Neural progenitor cell (in vitro differentiated cells): ENCODE data around the gene TERC. TPM values are rescaled to one million over a fixed set of nuclear protein-coding genes. Genes with fewer than 3 reads are reported as not detected.

Source experiments
- DNase-seq: peaks from one replicate; pipeline ENCODE4 v3.0.0-alpha.2; 2016; ENCODE audit warnings: low spot score
- H2AFZ ChIP-seq: fragments of 200-600 bp; sonication (generic); replicated peaks from 2 replicates; pipeline ENCODE4 v1.6.1; 2016; ENCODE audit warnings: antibody characterized with exemption
- H3F3A ChIP-seq: fragments of 200-600 bp; sonication (generic); 2 replicates; pipeline ENCODE4 v1.6.1; 2016; ENCODE audit warnings: antibody characterized with exemption, low read depth
- H3K27ac ChIP-seq: fragments of 200-600 bp; sonication (generic); 2 replicates; pipeline ENCODE4 v1.5.1; 2016; ENCODE audit warnings: mild to moderate bottlenecking
- H3K27me3 ChIP-seq: fragments of 200-600 bp; sonication (generic); 2 replicates; pipeline ENCODE4 v1.6.1; 2016; ENCODE audit warnings: mild to moderate bottlenecking, moderate library complexity
- H3K36me3 ChIP-seq: fragments of 200-600 bp; sonication (generic); 2 replicates; pipeline ENCODE4 v1.5.1; 2016
- H3K4me1 ChIP-seq: fragments of 200-600 bp; sonication (generic); 2 replicates; pipeline ENCODE4 v1.6.1; 2016; ENCODE audit warnings: mixed run types
- H3K4me2 ChIP-seq: fragments of 200-600 bp; sonication (generic); 2 replicates; pipeline ENCODE4 v1.6.1; 2016
- H3K4me3 ChIP-seq: fragments of 200-600 bp; sonication (generic); 2 replicates; pipeline ENCODE4 v1.5.1; 2016
- H3K79me2 ChIP-seq: fragments of 200-600 bp; sonication (generic); 2 replicates; pipeline ENCODE4 v1.6.1; 2016; ENCODE audit warnings: low read depth
- H3K9ac ChIP-seq: fragments of 200-600 bp; sonication (generic); 2 replicates; pipeline ENCODE4 v1.6.1; 2016
- H3K9me3 ChIP-seq: fragments of 200-600 bp; sonication (generic); 2 replicates; pipeline ENCODE4 v1.5.1; 2016; ENCODE audit warnings: low read depth
- H4K20me1 ChIP-seq: fragments of 200-600 bp; sonication (generic); 2 replicates; pipeline ENCODE4 v1.6.1; 2016; ENCODE audit warnings: low read depth
- H3K27ac Mint-ChIP-seq: 3 replicates; pipeline ENCODE4 v1.8.0; 2021; ENCODE audit warnings: mixed read lengths
- H3K27me3 Mint-ChIP-seq: 2 replicates; pipeline ENCODE4 v1.8.0; 2022; ENCODE audit warnings: low read depth, mild to moderate bottlenecking, inconsistent platforms, moderate library complexity, mixed read lengths; ENCODE audit not compliant: insufficient read depth
- H3K36me3 Mint-ChIP-seq: 3 replicates; pipeline ENCODE4 v1.8.0; 2021; ENCODE audit warnings: mixed read lengths
- H3K4me1 Mint-ChIP-seq: 3 replicates; pipeline ENCODE4 v1.8.0; 2021; ENCODE audit warnings: mixed read lengths
- H3K4me3 Mint-ChIP-seq: 3 replicates; pipeline ENCODE4 v1.8.0; 2021; ENCODE audit warnings: mild to moderate bottlenecking, moderate library complexity, mixed read lengths
- H3K9me3 Mint-ChIP-seq: 3 replicates; pipeline ENCODE4 v1.8.0; 2020; ENCODE audit warnings: mixed read lengths
- CTCF ChIP-seq: fragments of 200-600 bp; sonication (generic); IDR thresholded peaks from 2 replicates; pipeline ENCODE4 v1.5.1; 2017; ENCODE audit warnings: antibody characterized with exemption, mild to moderate bottlenecking
- EZH2 ChIP-seq: fragments of 200-600 bp; sonication (generic); IDR thresholded peaks from 2 replicates; pipeline ENCODE4 v1.6.1; 2017; ENCODE audit warnings: antibody characterized with exemption, mild to moderate bottlenecking, moderate library complexity
- EZH2phosphoT487 ChIP-seq: fragments of 200-600 bp; sonication (generic); IDR thresholded peaks from 2 replicates; pipeline ENCODE4 v1.6.1; 2017; ENCODE audit warnings: antibody characterized with exemption
- total RNA-seq: library from RNA; depleted of rRNA; stranded (reverse); fragments of >200 nt; gene quantifications from 2 replicates; pipeline ENCODE4 v1.2.3, GENCODE V29; 2015; ENCODE audit warnings: low replicate concordance

The TERC gene
- total RNA-seq, 1 donor from 2014 or later, result 47.5 TPM

GRCh38 chr3:169804681-169805080 lies 39.8 kb upstream of the TERC start:
- Histone ChIP-seq H3K4me3 (no peak overlapping the region), H3K36me3 (no peaks in the 10 kb centered on the region), H3K9ac (no peak overlapping the region), H3K27me3 (no peaks in the 10 kb centered on the region), H3K4me1 (no peaks in the 10 kb centered on the region), H2AFZ (no peak overlapping the region), H3F3A (no peaks in the 10 kb centered on the region), H3K27ac (no peak overlapping the region), H3K4me2 (no peak overlapping the region), H3K9me3 (no peaks in the 10 kb centered on the region), H3K79me2 (no peaks in the 10 kb centered on the region), H4K20me1 (no peaks in the 10 kb centered on the region)
- Mint-ChIP-seq H3K9me3 (no peaks in the 10 kb centered on the region), H3K4me3 (no peak overlapping the region), H3K27ac (no peak overlapping the region), H3K36me3 (no peaks in the 10 kb centered on the region), H3K4me1 (no peaks in the 10 kb centered on the region), H3K27me3 (no peaks in the 10 kb centered on the region)
- no peak for TF ChIP-seq CTCF
- TF ChIP-seq EZH2phosphoT487, result no peak
- DNase-seq, result no peak

GRCh38 chr3:169792359-169792758 lies 27.5 kb upstream of the TERC start:
- no peak for TF ChIP-seq EZH2phosphoT487
- TF ChIP-seq EZH2, result no peak
- TF ChIP-seq CTCF, result no peak
- no peaks in the 10 kb centered on the region for H3K4me1 ChIP-seq
- H3K9ac ChIP-seq, result no peak overlapping the region
- Mint-ChIP-seq H3K4me1 (no peaks in the 10 kb centered on the region), H3K27me3 (no peaks in the 10 kb centered on the region), H3K9me3 (no peaks in the 10 kb centered on the region), H3K36me3 (peaks cover 4% of the 10 kb centered on the region), H3K4me3 (no peak overlapping the region), H3K27ac (no peak overlapping the region)
- no peaks in the 10 kb centered on the region for H3F3A ChIP-seq
- no peak overlapping the region for H2AFZ ChIP-seq
- H3K9me3 ChIP-seq, result no peaks in the 10 kb centered on the region
- H3K4me3 ChIP-seq, result no peak overlapping the region
- H3K79me2 ChIP-seq, result no peaks in the 10 kb centered on the region
- H3K36me3 ChIP-seq, result peaks cover 5% of the 10 kb centered on the region
- no peak overlapping the region for H3K4me2 ChIP-seq
- H3K27me3 ChIP-seq, result no peaks in the 10 kb centered on the region
- DNase-seq, result no peak
- no peak overlapping the region for H3K27ac ChIP-seq
- H4K20me1 ChIP-seq, result no peaks in the 10 kb centered on the region

GRCh38 chr3:169790687-169791429 lies 26.0 kb upstream of the TERC start:
- no peaks in the 10 kb centered on the region for H3K27me3 Mint-ChIP-seq
- Histone ChIP-seq H2AFZ (no peak overlapping the region), H3K36me3 (peaks cover 5% of the 10 kb centered on the region), H3K27me3 (no peaks in the 10 kb centered on the region), H3K9ac (no peak overlapping the region), H3K4me1 (no peaks in the 10 kb centered on the region), H3K27ac (no peak overlapping the region), H3F3A (no peaks in the 10 kb centered on the region), H3K4me3 (no peak overlapping the region), H4K20me1 (no peaks in the 10 kb centered on the region), H3K4me2 (no peak overlapping the region), H3K79me2 (no peaks in the 10 kb centered on the region), H3K9me3 (no peaks in the 10 kb centered on the region)
- H3K4me1 Mint-ChIP-seq, result no peaks in the 10 kb centered on the region
- TF ChIP-seq EZH2 (no peak), EZH2phosphoT487 (no peak), CTCF (no peak)
- DNase-seq, result no peak
- H3K4me3 Mint-ChIP-seq, result no peak overlapping the region
- peaks cover 8% of the 10 kb centered on the region for H3K36me3 Mint-ChIP-seq
- H3K9me3 Mint-ChIP-seq, result no peaks in the 10 kb centered on the region
- no peak overlapping the region for H3K27ac Mint-ChIP-seq
